KMS-11 (cell line): ENCODE measurements around the gene FOXB1.

ENCODE experiments used
- H2AFZ ChIP-seq: fragments of 200-600 bp; sonication (generic); 2 replicates; pipeline ENCODE4 v1.6.1; 2016; ENCODE audit warnings: antibody characterized with exemption, mixed run types, low read depth
- H3K27ac ChIP-seq: fragments of 200-600 bp; sonication (generic); 2 replicates; pipeline ENCODE4 v1.6.1; 2016; ENCODE audit warnings: mild to moderate bottlenecking, mixed run types
- H3K27me3 ChIP-seq: fragments of 200-600 bp; sonication (generic); 2 replicates; pipeline ENCODE4 v1.6.1; 2017; ENCODE audit warnings: mild to moderate bottlenecking, low read depth, mixed run types, moderate library complexity; ENCODE audit not compliant: insufficient read depth
- H3K36me3 ChIP-seq: fragments of 200-600 bp; sonication (generic); 2 replicates; pipeline ENCODE4 v1.6.1; 2017; ENCODE audit warnings: mild to moderate bottlenecking, mixed run types; ENCODE audit not compliant: insufficient read depth
- H3K4me1 ChIP-seq: fragments of 200-600 bp; sonication (generic); 2 replicates; pipeline ENCODE4 v1.6.1; 2016; ENCODE audit warnings: mild to moderate bottlenecking, low read depth, mixed run types; ENCODE audit not compliant: poor library complexity, severe bottlenecking
- H3K4me2 ChIP-seq: fragments of 200-600 bp; sonication (generic); 2 replicates; pipeline ENCODE4 v1.7.0; 2016; ENCODE audit warnings: mild to moderate bottlenecking, mixed run types
- H3K4me3 ChIP-seq: fragments of 200-600 bp; sonication (generic); IDR thresholded peaks from 2 replicates; pipeline ENCODE4 v1.6.1; 2017; ENCODE audit warnings: low read depth, low read length, mixed read lengths; ENCODE audit not compliant: insufficient read depth
- H3K79me2 ChIP-seq: fragments of 200-600 bp; sonication (generic); 2 replicates; pipeline ENCODE4 v1.6.1; 2016; ENCODE audit warnings: low read depth, mixed run types; ENCODE audit not compliant: insufficient read depth
- H3K9ac ChIP-seq: fragments of 200-600 bp; sonication (generic); 2 replicates; pipeline ENCODE4 v1.6.1; 2016; ENCODE audit warnings: mild to moderate bottlenecking, mixed run types
- H4K20me1 ChIP-seq: fragments of 200-600 bp; sonication (generic); 2 replicates; pipeline ENCODE4 v1.6.1; 2016; ENCODE audit warnings: mild to moderate bottlenecking, mixed run types; ENCODE audit not compliant: insufficient read depth
- TF ChIP-seq, protein P1 (sequence below): fragments of 200-600 bp; sonication (generic); conservative IDR thresholded peaks from 2 replicates; pipeline ENCODE4 v1.6.1; 2017; ENCODE audit warnings: low read depth, mild to moderate bottlenecking, antibody characterized with exemption, low read length, moderate library complexity, mixed read lengths

Gene FOXB1

GRCh38 chr15:59963925-59964324 lies 40.2 kb upstream of the FOXB1 start:
- H3K79me2 ChIP-seq, result no peaks in the 10 kb centered on the region
- H3K27me3 ChIP-seq, result no peaks in the 10 kb centered on the region
- no peak overlapping the region for H3K4me3 ChIP-seq
- no peaks in the 10 kb centered on the region for H4K20me1 ChIP-seq
- no peaks in the 10 kb centered on the region for H3K36me3 ChIP-seq
- H2AFZ ChIP-seq, result no peak overlapping the region
- no peak overlapping the region for H3K27ac ChIP-seq
- peaks cover 2% of the 10 kb centered on the region for H3K4me1 ChIP-seq
- H3K9ac ChIP-seq, result no peak overlapping the region
- H3K4me2 ChIP-seq, result no peak overlapping the region
- TF ChIP-seq, protein P1, sequence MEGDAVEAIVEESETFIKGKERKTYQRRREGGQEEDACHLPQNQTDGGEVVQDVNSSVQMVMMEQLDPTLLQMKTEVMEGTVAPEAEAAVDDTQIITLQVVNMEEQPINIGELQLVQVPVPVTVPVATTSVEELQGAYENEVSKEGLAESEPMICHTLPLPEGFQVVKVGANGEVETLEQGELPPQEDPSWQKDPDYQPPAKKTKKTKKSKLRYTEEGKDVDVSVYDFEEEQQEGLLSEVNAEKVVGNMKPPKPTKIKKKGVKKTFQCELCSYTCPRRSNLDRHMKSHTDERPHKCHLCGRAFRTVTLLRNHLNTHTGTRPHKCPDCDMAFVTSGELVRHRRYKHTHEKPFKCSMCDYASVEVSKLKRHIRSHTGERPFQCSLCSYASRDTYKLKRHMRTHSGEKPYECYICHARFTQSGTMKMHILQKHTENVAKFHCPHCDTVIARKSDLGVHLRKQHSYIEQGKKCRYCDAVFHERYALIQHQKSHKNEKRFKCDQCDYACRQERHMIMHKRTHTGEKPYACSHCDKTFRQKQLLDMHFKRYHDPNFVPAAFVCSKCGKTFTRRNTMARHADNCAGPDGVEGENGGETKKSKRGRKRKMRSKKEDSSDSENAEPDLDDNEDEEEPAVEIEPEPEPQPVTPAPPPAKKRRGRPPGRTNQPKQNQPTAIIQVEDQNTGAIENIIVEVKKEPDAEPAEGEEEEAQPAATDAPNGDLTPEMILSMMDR, result no peak

- H3K36me3 ChIP-seq, result no peaks in the 10 kb centered on the region
- H3K4me1 ChIP-seq, result no peaks in the 10 kb centered on the region
- H2AFZ ChIP-seq, result no peak overlapping the region
- TF ChIP-seq, protein P1, result no peak
- H3K4me3 ChIP-seq, result no peak overlapping the region
- H3K4me2 ChIP-seq, result no peak overlapping the region
- no peaks in the 10 kb centered on the region for H3K79me2 ChIP-seq
- H3K27ac ChIP-seq, result no peak overlapping the region
- no peaks in the 10 kb centered on the region for H4K20me1 ChIP-seq
- no peak overlapping the region for H3K9ac ChIP-seq
- H3K27me3 ChIP-seq, result no peaks in the 10 kb centered on the region
These were observed 38.4 kb upstream of the FOXB1 start for GRCh38 chr15:59965741-59966140.

- Histone ChIP-seq H3K4me3 (no peak overlapping the region), H2AFZ (no peak overlapping the region), H3K27me3 (no peaks in the 10 kb centered on the region), H3K79me2 (no peaks in the 10 kb centered on the region), H3K27ac (no peak overlapping the region), H4K20me1 (no peaks in the 10 kb centered on the region), H3K4me2 (no peak overlapping the region), H3K36me3 (no peaks in the 10 kb centered on the region), H3K9ac (no peak overlapping the region), H3K4me1 (no peaks in the 10 kb centered on the region)
- TF ChIP-seq, protein P1, result no peak
These were observed 37.8 kb upstream of the FOXB1 start for GRCh38 chr15:59966262-59966661.

DNA sequence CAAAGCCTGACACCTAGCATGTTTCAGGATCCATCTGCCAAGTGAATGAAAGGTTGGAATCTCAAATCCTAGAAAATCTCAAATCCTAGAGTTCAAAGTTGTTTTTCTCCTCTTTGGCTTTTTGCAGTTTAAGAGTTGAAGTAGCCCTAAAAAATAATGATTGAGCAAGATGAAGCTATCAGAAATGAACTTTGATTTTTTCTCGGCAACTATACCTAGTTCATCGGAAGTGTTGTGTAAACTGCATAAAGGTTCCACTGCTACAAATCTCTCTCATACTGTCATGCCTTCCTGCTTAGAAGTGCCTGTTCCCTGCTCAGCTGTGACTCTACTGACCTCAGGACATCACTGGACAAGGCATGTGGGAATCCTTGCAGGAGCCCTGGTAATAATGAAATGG lies 35.8 kb upstream of the FOXB1 start:
- no peak overlapping the region for H3K9ac ChIP-seq
- no peaks in the 10 kb centered on the region for H3K36me3 ChIP-seq
- H3K4me1 ChIP-seq, result no peaks in the 10 kb centered on the region
- H3K27ac ChIP-seq, result no peak overlapping the region
- H3K79me2 ChIP-seq, result no peaks in the 10 kb centered on the region
- no peaks in the 10 kb centered on the region for H3K27me3 ChIP-seq
- no peak overlapping the region for H2AFZ ChIP-seq
- H3K4me2 ChIP-seq, result no peak overlapping the region
- TF ChIP-seq, protein P1, result no peak
- H4K20me1 ChIP-seq, result no peaks in the 10 kb centered on the region
- no peak overlapping the region for H3K4me3 ChIP-seq
